Pons (tissue), 1 donor: ENCODE measurements around the gene GPR26.
A peak's percentile ranks its signal among the peaks of the same experiment; 100 is the strongest.

Experiments
- DNase-seq: peaks from one replicate; pipeline ENCODE4 v3.0.0-alpha.2; 2016; ENCODE audit warnings: low spot score

GPR26 gene, protein sequence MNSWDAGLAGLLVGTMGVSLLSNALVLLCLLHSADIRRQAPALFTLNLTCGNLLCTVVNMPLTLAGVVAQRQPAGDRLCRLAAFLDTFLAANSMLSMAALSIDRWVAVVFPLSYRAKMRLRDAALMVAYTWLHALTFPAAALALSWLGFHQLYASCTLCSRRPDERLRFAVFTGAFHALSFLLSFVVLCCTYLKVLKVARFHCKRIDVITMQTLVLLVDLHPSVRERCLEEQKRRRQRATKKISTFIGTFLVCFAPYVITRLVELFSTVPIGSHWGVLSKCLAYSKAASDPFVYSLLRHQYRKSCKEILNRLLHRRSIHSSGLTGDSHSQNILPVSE

DNA sequence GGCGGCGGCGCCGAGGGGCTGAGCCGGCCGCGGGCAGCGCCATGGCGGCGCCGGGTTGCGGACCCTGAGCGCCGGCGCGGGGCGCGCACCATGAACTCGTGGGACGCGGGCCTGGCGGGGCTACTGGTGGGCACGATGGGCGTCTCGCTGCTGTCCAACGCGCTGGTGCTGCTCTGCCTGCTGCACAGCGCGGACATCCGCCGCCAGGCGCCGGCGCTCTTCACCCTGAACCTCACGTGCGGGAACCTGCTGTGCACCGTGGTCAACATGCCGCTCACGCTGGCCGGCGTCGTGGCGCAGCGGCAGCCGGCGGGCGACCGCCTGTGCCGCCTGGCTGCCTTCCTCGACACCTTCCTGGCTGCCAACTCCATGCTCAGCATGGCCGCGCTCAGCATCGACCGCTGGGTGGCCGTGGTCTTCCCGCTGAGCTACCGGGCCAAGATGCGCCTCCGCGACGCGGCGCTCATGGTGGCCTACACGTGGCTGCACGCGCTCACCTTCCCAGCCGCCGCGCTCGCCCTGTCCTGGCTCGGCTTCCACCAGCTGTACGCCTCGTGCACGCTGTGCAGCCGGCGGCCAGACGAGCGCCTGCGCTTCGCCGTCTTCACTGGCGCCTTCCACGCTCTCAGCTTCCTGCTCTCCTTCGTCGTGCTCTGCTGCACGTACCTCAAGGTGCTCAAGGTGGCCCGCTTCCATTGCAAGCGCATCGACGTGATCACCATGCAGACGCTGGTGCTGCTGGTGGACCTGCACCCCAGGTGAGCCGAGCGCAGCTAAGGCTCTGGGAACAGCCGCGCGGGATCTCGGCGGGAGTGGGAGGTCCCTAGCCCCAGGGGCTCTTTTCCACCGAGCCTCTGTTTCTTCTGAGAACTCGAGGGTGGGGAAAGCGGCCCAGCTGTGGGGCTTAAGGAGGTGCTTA is at the start of gene GPR26:
Gene GPR26, plus strand, starts transcription at position 38 of the 919 bp plus-strand sequence. Its CDS starts 53 bp downstream, at position 91.
- no peak for DNase-seq

DNA sequence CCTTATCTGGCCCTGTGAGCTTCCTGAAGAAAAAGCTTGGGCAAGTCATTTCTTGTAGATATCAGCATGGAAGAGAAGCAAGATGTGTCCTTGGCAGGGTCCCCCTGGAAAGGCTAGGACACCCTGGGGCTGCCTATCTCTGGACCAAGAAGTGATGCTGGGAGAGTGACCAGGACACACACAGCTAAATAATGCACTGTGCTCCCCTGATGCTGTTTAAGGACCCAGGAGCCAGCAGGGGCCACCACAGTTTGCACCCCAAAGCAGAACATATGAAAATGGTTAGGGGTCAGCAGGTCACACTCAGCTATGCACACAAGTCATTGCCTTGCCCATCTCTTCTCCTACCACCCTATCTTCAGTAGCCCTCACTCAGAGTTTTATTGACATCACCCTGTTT is 47.9 kb upstream of the GPR26 start:
- DNase-seq, result no peak

DNA sequence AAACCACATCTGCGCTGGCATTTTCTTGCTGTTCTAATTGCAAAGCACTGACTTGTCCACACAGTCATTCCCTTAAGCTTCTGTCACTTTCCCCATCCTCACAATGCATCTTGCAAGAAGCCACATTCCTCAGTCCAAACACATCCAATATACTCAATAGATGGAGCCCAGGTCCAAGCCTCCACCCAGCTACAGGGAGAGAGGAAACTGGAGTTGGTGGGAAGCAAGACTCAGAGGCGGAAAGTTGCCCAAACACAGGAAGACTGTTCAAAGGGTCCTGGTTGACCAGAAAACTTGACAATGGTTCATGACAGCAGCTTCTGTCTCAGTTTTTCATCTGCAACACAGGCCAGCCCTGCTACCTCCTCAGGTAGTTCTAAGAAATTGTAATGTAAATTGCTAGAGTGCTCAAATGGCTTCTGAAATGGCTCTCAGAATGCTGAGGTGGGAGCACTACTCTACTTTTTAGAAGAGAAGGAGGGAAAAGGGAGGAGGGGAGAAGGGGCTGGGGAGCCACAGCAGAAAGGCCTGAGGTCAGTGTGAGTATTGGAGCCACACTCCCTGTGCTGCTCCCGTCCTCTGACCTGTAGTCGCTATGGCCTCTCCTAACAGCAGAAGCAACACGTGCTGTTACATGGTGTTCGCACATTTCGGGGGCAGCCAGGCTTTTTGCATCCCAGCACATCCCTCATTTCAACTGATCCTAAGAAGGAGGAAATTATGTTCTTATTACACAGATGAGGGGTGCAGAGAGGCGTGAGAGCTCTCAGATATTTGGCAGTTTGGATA is 46.9 kb upstream of the GPR26 start:
- DNase-seq, result no peak

DNA sequence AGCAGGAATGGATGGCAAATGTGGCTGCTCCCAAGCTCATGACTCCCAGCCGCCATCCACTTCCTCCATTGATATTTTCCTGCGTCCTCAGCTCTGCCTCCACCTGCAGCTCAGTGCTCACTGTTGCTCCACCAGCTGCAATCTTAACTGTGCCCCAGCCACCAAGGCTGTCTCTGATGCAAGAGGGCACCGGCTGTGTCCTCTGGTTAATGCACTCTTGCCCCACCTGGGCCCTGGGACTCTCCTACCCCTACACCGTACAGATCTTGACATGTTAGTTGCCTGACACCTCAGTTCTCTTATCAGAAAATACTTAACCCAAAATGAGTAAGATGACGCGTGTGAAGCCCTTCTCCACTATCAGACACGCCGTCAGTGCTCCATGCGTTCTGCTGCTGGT is 45.5 kb upstream of the GPR26 start:
- no peak for DNase-seq

DNA sequence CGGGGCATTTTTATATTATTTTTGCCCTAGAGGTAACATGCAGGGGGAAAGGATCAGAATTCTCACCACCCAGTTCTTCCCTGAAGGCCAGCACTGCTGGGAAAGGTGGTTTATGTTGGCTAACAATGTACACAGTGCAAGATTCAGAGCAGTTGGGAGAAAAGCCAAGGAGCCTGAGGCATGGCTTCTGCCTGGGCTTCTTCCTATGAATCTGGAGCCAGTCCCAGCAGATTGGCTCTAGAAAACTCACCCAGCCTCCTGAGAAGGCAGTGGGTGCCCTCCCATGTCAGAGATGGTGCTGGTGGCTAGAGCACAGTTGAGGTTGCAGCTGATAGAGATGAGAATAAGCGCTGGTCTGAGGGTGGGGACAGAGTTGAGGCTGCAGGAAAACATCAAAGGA is 44.7 kb upstream of the GPR26 start:
- no peak for DNase-seq

DNA sequence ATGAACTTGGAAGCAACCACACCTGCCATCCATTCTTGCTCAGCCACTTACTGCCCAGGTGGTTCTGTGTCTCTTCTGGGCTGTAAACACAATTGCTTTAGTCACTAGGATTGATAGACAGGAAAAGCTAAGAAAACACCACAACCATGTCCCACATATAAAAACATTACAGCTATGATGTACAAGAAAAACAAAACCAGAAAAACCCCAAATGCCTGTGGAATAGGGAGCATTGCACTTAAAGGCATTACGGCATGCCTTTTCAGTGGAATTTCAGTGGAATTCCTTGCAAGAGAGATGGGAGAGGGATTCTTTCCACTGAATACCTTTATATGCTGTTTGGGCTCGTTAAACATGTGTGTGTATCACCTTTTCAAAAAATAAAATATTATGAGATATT is 44.2 kb upstream of the GPR26 start:
- DNase-seq, result no peak

DNA sequence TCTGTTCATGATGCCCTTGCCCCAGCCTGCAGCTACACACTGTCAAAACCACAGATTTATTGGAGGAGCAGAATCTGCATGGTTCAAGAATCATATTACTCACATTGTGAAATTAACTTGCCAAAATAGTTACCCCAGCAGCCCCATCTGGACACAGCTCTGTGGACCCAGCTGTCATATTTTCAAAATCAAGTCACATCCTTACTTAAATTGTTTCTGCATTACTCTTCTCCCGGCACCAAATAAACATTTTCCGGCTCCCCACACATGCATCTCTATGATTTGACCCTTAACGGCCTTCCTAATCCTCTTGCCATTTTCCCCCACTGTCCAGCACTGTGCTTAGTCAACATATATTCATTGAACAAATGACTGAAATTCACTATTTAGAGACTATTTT is 43.8 kb upstream of the GPR26 start:
- no peak for DNase-seq

DNA sequence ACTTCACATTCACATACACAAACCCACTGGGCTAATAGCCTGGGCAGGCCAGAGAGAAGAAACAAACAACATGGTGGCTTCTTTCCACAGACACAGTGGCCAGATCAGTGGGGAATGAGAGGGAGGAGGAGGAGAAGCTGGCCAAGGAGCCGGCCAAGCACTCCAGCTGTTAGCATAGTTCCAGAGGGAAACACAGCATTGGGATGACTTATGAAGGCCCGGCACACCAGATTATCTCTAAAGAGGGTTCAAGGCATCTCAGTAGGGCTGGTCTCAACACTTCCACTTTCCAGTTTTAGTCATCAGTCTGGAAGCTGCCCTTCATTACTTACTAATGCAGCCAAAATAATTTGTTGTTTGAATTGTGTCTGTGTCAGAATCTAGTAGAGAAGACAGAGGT is 42.1 kb upstream of the GPR26 start:
- DNase-seq, result no peak

DNA sequence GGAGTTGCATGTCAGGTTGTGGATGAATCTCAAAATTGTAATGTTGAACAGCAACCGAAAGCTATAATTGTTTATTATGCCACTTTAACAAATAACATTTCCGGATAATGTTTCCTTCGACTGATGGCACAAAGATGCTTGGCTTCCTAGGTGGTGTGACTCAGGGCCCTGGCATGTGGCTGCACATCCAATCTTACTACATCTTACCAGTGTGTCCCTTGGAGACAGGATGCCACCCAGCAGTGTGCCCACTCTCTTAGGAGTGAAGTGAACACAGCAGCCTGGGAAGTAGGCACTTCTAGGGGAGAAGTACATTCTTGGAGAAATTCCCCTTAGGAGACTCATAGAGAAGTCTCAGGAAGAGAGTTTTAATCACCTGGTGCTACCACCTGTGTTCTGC is 33.0 kb upstream of the GPR26 start:
- no peak for DNase-seq

DNA sequence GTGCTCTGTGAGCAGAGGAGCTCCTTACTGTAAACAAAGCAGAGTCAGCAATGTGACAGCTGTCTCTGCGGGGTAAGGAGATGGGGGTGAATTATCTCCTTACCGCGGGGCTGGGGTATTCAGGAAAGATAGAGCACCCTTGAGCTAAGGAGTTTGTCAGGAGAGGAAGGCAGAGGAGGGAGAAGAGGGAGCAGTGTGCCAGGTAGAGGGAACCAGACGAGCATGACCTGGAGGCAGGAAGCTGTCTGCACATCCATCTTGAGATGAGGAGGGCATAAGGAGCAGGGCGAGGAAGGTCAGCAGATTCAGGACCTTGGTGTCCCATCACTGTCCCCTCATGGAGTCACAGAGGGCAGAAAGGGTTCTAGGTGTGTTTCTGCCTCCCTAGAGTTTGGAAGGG is 32.5 kb upstream of the GPR26 start:
- no peak for DNase-seq

DNA sequence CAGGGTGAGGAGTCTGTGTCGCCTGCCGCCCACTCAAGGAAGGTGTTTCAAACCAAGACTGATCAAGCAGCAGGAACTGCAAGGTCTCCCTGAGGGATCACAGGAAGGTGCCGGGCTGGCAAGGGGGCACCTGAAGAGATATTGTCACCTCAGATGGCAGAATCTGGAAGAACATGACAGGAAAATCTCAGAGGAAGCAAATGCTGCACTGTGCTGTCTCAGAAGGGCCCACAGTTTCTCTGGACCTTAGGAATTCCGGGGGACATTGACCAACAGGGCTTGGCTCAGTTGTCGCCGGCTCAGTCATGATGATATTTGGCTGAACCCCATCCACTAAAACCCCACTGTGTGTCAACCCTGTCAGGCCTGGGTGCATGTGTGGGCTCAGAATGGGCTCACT is 31.9 kb upstream of the GPR26 start:
- DNase-seq, result no peak

DNA sequence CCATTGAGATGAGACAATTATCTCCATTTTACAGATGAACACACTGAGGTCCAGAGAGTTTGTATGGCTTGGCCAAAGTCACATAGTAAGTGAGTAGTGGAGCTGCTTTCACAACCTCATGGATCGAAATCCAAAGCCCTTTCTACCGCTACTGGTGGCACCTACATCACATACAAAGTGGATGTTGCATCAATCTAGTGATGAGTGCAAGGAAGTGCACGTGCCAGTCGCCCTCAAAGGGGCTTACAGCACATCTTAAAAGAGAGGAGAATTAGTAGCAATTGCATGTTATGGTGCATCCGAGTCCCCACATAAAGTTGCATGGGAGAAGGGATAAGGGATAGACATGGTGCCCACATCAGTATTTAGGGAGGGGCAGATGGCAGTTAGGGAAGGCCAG is 31.0 kb upstream of the GPR26 start:
- no peak for DNase-seq

DNA sequence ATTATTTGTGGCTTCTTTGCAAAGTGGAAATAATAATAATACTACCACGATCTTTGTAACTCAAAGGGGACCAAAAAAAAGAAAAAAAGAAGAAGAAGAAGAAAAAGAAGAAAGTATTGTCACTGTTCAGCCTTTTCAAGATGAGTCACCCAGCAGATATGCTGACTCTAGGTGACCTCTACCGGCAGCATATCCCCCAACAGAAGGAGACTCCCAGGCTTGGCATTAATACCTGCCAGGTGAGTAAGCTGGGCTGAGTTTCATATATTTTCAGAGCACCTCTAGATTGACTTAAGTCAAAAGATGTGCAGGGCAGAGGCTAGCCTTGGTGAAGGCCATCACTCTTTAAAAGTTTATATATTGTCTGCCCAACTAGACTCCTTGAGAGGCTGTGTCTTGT is 30.4 kb upstream of the GPR26 start:
- no peak for DNase-seq

DNA sequence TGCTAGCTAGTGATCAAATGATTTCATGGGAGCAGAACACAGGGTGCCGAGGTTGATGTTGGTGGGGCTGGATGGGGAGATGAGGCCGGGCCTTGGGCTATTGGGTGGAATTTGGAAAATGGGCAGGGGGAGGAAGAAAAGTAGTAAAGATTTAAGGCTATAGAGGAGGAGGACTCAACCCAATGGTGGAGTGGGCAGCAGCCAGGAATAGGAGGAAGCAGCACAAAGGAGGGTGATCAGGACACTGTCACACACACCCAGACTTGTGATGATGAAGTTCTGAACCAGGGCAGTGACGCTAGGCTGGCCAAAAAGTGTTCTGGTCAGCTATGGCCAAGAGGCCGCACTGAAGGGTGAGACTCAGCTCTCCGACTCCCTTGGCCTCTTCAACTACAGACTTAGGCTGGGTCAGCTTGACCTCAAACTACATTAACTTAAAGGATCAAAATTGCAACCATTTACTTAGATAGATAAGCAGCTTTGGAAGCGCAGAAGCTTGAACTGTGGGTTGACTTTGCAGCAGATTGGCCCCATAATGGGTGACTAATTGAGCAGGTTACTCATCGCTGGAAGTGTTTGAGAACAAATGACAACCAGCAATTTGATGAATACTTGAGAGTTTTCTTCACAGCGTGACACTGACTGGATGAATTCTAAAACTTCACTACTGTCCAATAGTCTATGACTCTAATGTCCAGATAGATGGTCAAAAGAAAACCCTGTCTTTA is 29.4 kb upstream of the GPR26 start:
- DNase-seq, result no peak

DNA sequence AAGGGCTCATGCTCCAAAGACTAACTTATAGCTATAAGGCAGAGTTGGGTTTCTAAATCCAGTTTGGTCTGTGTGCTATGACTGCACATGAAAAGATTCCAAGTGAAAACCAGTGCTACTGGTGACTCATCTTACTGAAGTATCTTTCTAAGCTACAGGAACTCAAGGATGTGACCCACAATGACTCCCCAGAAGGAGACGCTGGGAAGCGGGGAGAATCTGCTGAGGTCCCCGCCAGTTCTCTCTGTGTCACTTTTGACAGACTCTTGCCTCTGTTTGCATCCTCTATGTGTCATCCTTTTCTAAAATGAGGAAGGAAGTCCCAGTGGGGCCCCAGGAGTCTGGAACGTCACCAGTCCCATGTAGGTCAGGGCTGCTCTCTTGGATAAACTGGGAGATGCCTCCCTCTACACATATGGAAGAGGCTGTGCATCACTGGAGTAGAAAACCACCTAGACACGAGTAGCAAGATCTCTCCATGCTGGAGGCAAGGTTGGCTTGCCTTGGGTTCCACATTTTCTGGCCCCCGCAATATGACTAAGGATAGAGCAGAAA is 28.8 kb upstream of the GPR26 start:
- DNase-seq, result no peak

DNA sequence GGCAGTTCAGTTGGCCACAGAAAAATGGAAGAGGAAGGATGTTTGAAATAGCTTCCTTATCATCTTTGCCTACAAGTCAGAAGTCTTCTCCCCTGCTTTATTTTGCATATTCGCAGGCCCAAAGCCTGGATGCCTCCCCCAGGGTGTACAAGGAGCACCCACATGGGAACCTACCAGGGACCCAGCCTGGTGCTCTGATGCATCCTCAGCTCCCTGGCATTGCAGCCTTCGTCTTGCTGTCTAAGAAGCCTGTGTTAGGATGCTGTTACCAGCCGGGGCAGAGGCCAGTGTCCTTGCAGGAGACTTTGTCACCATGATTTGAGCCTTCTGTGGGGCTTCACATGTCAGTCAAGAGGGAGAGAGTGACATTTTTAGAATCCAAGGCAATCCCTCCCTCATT is 27.0 kb upstream of the GPR26 start:
- no peak for DNase-seq

DNA sequence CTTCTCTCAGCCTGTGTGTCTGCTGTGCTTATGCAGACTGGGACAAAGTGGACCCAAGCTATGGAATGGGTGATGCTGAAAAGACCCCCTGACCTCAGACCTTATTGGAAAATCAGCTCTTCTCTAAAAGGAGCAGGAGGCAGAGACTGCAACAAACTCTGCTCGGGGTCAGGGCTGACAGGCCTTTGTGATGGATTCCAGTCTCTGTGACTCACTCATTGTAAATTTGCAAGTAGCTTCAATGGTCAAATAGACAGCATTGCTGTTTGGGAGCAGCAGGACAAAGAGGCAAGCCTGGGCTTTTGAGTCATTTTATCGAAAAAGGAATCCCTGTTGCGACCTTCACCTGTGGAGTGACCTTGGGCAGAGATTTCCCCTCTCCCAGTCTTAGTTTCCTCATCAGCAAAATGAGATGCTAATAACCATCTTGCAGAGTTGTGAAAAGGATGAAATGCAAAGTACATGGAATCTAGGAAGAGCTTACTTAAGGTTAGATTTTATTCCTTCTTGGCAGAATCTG is 26.1 kb upstream of the GPR26 start:
- DNase-seq, result no peak

DNA sequence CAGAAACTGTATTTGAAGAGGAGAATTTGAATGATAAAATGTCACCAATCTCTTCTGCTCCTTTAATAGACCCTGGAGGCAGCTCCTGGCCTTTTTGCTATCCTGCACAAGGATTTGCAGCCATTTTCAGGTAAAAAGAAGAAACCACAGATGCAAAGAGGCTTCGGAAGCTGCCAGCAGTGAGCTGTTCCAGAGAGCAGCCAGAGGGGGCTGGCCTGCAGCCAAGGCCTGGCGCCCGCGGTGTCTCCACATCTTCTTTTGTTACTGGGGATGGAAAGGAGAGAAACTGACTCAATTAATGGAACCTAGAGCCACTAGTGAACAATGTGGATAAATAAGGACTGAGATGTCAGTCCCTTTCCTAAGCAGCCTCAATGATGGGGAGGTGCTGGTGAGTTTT is 23.9 kb upstream of the GPR26 start:
- peak; percentile 5 for DNase-seq

DNA sequence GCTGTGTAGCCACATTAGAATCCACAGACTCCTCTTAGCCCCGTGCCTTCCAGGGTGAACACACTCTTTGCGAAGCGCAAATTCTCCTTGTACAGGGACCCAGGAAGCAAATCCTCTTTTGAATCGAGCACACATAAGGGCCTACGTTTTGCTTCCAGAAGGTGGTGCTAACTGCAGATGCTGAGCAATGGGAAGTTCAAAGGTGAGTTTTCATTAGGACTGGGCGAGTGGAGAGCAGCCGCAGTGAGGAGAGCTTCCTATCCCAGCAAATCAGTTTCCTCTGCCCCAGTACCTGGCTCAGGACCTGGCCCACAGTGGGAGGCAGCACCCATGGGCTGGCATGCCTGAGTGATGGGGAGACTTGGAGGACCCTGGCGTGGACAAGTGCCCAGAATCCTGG is 23.5 kb upstream of the GPR26 start:
- peak; percentile 10 for DNase-seq

DNA sequence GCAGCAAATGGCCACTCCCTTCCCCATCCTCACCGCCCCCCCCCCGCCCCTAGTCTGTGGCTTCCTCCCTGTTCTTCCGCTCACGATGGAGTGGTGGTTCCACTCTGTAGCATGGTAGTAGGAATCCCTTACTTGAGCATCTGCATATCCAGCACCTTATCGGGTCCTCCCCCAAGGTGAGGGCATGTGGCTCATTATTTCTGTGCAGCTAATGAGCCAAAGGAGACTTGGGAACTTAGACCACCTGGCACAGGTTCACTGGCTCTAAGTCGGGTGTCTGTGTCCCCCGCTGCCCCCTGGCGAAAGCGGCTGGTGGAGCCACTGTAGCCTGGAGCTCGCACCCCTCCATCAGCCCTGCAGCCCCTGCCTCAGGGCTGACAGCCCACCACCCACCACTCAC is 22.8 kb upstream of the GPR26 start:
- no peak for DNase-seq

DNA sequence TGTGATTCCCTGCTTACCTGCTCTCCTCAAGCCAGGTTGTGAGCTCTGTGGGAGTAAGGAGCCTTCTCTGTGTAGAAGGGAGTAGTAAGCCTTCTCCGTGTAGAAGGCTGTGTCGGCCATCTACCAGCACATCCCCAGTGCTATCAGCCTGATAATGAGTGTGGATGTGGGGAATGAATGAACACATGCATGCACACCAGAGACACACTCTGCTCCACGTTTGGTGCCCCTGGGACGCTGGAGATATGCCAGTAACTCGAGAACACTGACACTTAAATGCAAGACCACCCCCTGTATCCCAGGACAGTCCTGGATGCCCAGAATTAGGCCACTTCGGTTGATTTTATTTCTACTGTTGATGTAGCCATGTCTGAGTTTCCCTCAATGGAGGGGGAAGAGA is 21.1 kb upstream of the GPR26 start:
- no peak for DNase-seq
